Spleen (tissue), 11 donors: ENCODE data around the gene DISC1. TPM values are rescaled to one million over a fixed set of nuclear protein-coding genes. Genes with fewer than 3 reads are reported as not detected.

Experiments
- DNase-seq: peaks from one replicate; pipeline ENCODE4 v3.0.0-alpha.2; 2020
- H3K27ac ChIP-seq, 8 donors: fragments of 200-600 bp; sonication (generic) in 7 of 8; 1 replicate in 4 of 8; 2 replicates in 4 of 8; pipeline versions ENCODE4 v1.5.0 to v1.8.0; 2016 to 2021; ENCODE audit warnings: inconsistent platforms in 4 of 8, mild to moderate bottlenecking in 4 of 8, moderate library complexity in 1 of 8
- H3K27me3 ChIP-seq, 7 donors: fragments of 200-600 bp; sonication (generic) in 6 of 7; replicated peaks in 1 of 7; 1 replicate in 4 of 7; 2 replicates in 3 of 7; pipeline versions ENCODE4 v1.5.0 to v1.8.0; 2016 to 2021; ENCODE audit warnings: inconsistent platforms in 3 of 7, mild to moderate bottlenecking in 1 of 7
- H3K36me3 ChIP-seq, 6 donors: fragments of 200-600 bp; sonication (generic) in 5 of 6; 1 replicate in 4 of 6; 2 replicates in 2 of 6; pipeline versions ENCODE4 v1.5.0 to v1.8.0; 2016 to 2021; ENCODE audit warnings: inconsistent platforms in 2 of 6
- H3K4me1 ChIP-seq, 6 donors: fragments of 200-600 bp; sonication (generic) in 5 of 6; 1 replicate in 3 of 6; 2 replicates in 3 of 6; pipeline versions ENCODE4 v1.5.0 to v1.8.0; 2016 to 2021; ENCODE audit warnings: inconsistent platforms in 3 of 6
- H3K4me3 ChIP-seq, 8 donors: fragments of 200-600 bp; sonication (generic) in 7 of 8; 1 replicate in 4 of 8; 2 replicates in 4 of 8; pipeline versions ENCODE4 v1.5.0 to v1.8.0; 2016 to 2021; ENCODE audit warnings: inconsistent platforms in 4 of 8, mild to moderate bottlenecking in 4 of 8, moderate library complexity in 2 of 8
- H3K9me3 ChIP-seq, 8 donors: fragments of 200-600 bp; sonication (generic) in 7 of 8; 1 replicate in 4 of 8; 2 replicates in 4 of 8; pipeline versions ENCODE4 v1.5.0 to v1.8.0; 2016 to 2021; ENCODE audit warnings: inconsistent platforms in 4 of 8
- POLR2A ChIP-seq, 3 donors: fragments of 450-650 bp; IDR thresholded peaks; one replicate each; pipeline ENCODE4 v1.5.1; 2017; ENCODE audit warnings: antibody characterized with exemption in 3 of 3, mild to moderate bottlenecking in 1 of 3
- POLR2AphosphoS5 ChIP-seq, 3 donors: sonication (generic); formaldehyde crosslinking; IDR thresholded peaks; one replicate each; pipeline ENCODE4 v1.5.1; 2017; ENCODE audit warnings: antibody characterized with exemption in 3 of 3
- WGBS, 5 donors: extraction: QIAGEN DNeasy Blood & Tissue Kit in 3 of 5; methylation state at CpG; one replicate each; pipeline versions ENCODE4 v1.1.5 to v1.1.7; 2013 to 2018; 5-methylcytosine and 5-hydroxymethylcytosine counted together
- intact Hi-C: fragments of 100-400 bp; cut with DNase I; formaldehyde crosslinking; loops from one replicate; pipeline ENCODE4 v1.15.0; 2023; ENCODE audit warnings: low total_unique reads
- polyA plus RNA-seq, 3 donors: library from polyadenylated mRNA; stranded (reverse); fragments of 200-250 nt; gene quantifications; one replicate each; pipeline ENCODE4 v1.2.1, GENCODE V29; 2013
- total RNA-seq, 7 donors: library from RNA; depleted of rRNA in 3 of 7; stranded (reverse); fragments of >200 nt in 3 of 7; fragmentation: NEBNext Ultra II Directional in 4 of 7; extraction: Animal tissue kit (Norgen Biotek cat#: 25700) in 4 of 7; gene quantifications; one replicate each; pipeline versions ENCODE4 v1.1.0 to v1.2.1, GENCODE V29; 2016 to 2021
- TF ChIP-seq, protein P1 (sequence below), 11 experiments: fragments of 200-600 bp in 7 of 11; fragments of 450-650 bp in 4 of 11; sonication (generic) in 4 of 11; IDR thresholded peaks in 8 of 11; conservative IDR thresholded peaks in 3 of 11; 1 replicate in 7 of 11; 2 replicates in 4 of 11; pipeline versions ENCODE4 v1.4.0 to v1.8.0; 2016 to 2021; ENCODE audit warnings: antibody characterized with exemption in 11 of 11, inconsistent platforms in 4 of 11, mild to moderate bottlenecking in 1 of 11
- donor health status: healthy with polysubstance abuse.
- donor health status: DM: no; HTN: no; CAD: no; lungs with moderate emphysema.
- donor health status: DM: no; HTN: no; CAD: no.
- donor health status: Bipolar disorder and iron deficiency.
- donor health status: healthy.
- donor health status: DM: no; HTN: no; CAD: no.
- donor health status: DM: yes; HTN: yes; CAD: no.

Gene DISC1
- total and polyA plus RNA-seq, 10 donors, result 0.89 to 36.4 (median 24.2) TPM

DNA sequence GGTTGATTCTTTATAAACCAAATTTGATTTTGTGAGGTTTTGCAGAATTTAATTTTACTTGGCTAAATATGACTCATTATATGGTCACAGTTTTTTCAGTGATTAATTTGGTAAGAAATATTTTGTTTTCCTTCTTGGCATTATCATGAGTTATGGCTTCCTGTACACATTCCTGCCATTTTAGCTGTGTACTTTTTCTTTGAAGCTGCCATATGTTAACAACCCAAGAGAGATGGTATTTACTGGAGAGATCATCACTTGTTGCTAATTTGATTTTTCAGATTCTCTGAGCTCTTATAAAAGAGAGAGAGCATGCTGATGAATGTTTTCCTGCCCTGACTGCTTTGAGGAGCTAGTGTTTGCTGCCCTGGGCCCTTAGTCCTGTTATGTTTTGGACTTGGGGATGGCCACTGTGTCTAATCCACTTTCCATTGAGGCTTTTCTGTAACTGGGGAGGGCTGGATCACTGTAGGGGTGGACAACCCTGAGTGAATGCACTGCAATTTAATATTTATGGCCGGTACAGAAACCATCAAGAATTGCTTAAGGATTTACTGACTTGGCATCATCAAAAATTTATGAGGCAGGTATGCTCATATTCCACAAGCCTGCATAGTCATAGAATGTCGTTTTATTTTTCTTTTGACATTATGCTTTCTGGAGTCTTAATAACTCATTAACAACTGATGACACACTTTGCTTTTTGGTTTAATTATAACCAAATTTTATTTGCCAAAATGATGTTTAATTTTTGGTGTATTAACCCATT lies 200.9 kb downstream of the DISC1 start:
- H3K27me3 ChIP-seq, result no peaks in the 10 kb centered on the region
- H3K4me3 ChIP-seq, result no peak overlapping the region
- WGBS, 5 donors, result 42 to 93% (median 85%) methylated on average over 2 of the region's 2 CpGs
- intact Hi-C loops, result no loop called here
- H3K4me1 ChIP-seq, result no peaks in the 10 kb centered on the region
- TF ChIP-seq, protein P1, sequence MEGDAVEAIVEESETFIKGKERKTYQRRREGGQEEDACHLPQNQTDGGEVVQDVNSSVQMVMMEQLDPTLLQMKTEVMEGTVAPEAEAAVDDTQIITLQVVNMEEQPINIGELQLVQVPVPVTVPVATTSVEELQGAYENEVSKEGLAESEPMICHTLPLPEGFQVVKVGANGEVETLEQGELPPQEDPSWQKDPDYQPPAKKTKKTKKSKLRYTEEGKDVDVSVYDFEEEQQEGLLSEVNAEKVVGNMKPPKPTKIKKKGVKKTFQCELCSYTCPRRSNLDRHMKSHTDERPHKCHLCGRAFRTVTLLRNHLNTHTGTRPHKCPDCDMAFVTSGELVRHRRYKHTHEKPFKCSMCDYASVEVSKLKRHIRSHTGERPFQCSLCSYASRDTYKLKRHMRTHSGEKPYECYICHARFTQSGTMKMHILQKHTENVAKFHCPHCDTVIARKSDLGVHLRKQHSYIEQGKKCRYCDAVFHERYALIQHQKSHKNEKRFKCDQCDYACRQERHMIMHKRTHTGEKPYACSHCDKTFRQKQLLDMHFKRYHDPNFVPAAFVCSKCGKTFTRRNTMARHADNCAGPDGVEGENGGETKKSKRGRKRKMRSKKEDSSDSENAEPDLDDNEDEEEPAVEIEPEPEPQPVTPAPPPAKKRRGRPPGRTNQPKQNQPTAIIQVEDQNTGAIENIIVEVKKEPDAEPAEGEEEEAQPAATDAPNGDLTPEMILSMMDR (IDR thresholded peaks at IDR 0.05 in 8 of 11, conservative IDR thresholded peaks at IDR 0.05 in 3 of 11), result no peak
- TF ChIP-seq POLR2AphosphoS5 (IDR thresholded peaks at IDR 0.05) (no peak), POLR2A (IDR thresholded peaks at IDR 0.05) (no peak)
- peaks cover 0 to 11% (median 0%) of the 10 kb centered on the region in 6 donors for H3K36me3 ChIP-seq
- H3K9me3 ChIP-seq, result no peaks in the 10 kb centered on the region
- no peak for DNase-seq
- H3K27ac ChIP-seq, result no peak overlapping the region

DNA sequence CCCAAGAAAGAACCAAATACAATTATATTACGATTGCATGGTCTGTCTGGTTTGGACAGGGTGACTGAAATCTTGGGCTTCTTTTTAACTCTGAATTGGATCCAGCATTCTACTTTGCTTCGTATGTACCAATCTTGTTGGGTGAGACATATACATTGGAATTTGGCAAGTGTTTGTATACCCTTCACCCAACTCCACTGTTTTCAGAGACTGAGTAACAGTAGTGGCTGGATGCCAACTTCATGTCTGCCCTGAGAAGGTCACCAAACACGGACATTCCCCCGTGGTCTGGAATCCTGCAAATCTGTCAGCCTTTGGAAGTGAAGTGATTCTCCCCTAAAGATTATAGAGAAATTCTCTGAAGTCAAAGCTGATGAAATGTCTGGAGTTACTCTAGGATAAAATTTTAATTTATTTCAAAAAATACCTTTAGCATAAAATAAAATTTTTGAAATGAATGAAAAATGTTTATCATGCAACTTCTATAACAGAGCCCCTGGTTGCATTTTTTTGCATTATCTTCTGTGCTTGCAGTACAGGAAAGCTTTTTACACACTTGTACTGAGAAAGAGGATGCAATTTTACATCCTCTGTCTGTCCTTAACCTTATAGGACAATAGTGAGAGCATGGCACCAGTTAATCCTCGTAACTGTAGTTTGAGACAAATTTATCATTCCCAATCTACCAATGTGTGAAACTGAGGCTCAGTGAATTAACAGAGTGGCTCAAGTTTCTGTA lies 201.8 kb downstream of the DISC1 start:
- no peaks in the 10 kb centered on the region for H3K4me1 ChIP-seq
- intact Hi-C loops, result no loop called here
- no peak overlapping the region for H3K27ac ChIP-seq
- H3K9me3 ChIP-seq, result no peaks in the 10 kb centered on the region
- H3K27me3 ChIP-seq, result no peaks in the 10 kb centered on the region
- no peak overlapping the region for H3K4me3 ChIP-seq
- no peak for DNase-seq
- no peak for TF ChIP-seq POLR2AphosphoS5 (IDR thresholded peaks at IDR 0.05)
- no peak for TF ChIP-seq POLR2A (IDR thresholded peaks at IDR 0.05)
- TF ChIP-seq, protein P1 (IDR thresholded peaks at IDR 0.05 in 8 of 11, conservative IDR thresholded peaks at IDR 0.05 in 3 of 11), result no peak
- peaks cover 0 to 11% (median 0%) of the 10 kb centered on the region in 6 donors for H3K36me3 ChIP-seq
- WGBS, 5 donors, result 60 to 79% (median 76%) methylated on average over 5 of the region's 5 CpGs

DNA sequence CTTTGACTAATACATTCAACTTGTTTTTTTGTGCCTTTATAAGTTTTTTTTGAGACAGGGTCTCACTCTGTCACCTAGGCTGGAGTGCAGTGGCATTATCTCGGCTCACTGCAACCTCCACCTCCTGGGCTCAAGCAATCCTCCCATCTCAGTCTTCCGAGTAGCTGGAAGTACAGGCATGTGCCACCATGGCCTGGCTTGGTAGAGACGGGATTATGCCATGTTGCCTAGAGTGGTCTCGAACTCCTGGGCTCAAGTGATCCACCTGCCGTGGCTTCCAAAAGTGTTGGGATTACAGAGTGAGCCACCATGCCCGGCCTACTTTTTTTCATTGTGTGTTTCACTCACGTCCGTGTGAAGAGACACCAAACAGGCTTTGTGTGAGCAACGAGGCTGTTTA lies 202.7 kb downstream of the DISC1 start:
- Histone ChIP-seq H3K4me3 (no peak overlapping the region), H3K27ac (no peak overlapping the region), H3K27me3 (no peaks in the 10 kb centered on the region), H3K9me3 (no peaks in the 10 kb centered on the region), H3K4me1 (no peaks in the 10 kb centered on the region), H3K36me3 (peaks cover 0 to 11% (median 0%) of the 10 kb centered on the region in 6 donors)
- no peak for DNase-seq
- TF ChIP-seq, protein P1 (IDR thresholded peaks at IDR 0.05 in 8 of 11, conservative IDR thresholded peaks at IDR 0.05 in 3 of 11), result no peak
- TF ChIP-seq POLR2AphosphoS5 (IDR thresholded peaks at IDR 0.05) (no peak), POLR2A (IDR thresholded peaks at IDR 0.05) (no peak)
- WGBS, 5 donors, result 84 to 93% (median 85%) methylated on average over 9 of the region's 9 CpGs
- intact Hi-C loops, result no loop called here
